GM18517 (cell line): Measurements from ENCODE around the gene CTIF.
"Not testable (repeated sequence)": the region's sequence is repeated elsewhere in the genome, so short reads cannot be mapped to it uniquely, and the experiment has no call there.

Source experiments
- ATAC-seq: cut with Tn5 transposase; IDR thresholded peaks from one replicate; pipeline ENCODE4 v1.9.1; 2021; ENCODE audit warnings: mild to moderate bottlenecking, moderate library complexity; ENCODE audit not compliant: unreplicated experiment

The CTIF gene

DNA sequence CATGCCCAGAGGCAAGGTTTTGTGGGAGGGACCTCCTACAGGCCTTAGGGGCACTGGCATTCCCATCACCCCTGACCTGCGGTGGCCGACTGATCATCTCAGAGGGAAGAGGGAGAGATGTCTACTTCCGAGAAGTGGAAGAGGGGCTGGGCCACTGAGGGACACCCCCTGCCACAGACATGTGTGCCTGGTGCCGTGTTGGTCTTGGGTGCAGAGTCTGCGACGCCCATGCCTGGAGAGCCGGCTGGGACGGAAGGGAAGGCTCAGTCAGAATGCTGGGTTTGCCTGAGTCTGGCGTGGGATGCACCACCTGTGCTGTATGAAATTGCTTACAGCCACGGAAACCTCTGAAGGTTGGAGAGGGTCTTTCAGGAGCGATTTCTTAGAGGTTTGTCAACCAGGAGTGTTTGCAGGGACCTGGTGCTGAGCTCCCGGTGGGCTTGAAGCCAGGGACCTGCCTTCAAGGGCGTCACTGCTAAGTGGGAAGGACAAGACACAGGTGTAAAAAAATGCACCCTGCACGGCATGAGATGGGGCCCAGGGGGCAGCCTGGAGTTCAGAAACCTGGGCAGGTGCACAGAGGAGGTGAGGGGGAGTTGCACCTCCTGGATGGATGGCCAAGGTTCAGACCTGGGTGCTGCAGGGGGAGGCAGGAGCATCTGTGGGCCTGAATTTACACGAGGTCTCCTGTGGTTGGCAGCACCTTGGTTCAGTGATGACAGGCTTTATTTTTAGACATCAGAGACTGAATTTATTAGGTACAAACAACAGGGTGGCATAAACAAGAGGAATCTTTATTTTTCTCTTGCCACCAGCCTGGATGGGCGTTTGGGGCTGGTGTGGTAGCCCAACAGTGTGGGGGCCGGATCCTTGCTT is 100.3 kb downstream of the CTIF start:
- no peak for ATAC-seq

DNA sequence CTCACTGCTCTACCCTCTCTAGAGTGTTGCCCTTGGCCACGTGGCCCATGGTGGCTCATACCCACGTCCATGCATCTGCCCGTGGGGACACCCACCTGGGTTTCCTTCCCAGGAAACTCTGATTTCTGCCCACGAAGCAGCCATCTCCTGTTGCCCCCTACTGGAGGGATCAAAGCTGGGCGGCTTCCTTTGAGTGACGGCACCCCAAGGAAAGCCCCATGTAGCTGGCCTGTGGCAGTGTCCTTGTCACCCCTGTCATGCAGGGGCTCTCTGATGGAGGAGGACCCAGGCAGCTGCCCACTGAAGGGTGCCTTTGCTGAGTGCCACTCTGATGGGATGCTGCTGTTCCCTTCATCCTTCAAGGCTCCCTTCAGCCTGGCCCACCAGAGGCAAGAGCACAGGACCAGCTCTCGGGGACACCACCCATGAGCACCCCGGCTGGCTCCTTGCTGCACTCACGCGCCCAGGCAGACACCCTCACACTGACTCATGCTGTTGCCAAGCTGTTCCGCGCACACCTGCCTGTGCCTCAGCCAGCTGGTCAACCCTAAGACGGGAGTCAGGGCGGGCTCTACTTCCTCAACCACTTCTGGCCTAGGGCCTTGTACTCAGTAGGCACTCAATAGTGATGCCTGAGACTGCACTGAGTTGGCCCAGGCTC is 101.1 kb downstream of the CTIF start:
- ATAC-seq, result no peak

- no peak for ATAC-seq
These were observed 101.9 kb downstream of the CTIF start for GRCh38 chr18:48640566-48641270.

DNA sequence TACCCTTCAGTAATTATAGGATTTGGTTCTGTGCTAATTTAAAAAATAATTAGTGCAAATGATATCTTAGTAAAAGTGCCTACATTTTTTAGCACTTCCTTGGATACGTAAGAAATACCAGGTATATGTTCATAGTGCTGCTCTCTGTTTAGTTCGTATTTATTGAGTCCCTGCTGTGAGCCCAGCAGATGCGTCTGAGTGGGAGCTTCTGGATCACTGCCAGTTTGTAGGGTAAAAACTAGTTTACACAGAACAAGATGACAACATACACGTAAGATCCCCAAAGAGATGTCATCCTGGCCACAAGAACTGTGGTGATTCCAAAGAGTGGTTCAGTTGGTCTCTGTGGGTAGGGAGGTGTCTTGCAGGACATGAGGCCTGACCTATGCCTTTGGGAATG is 103.2 kb downstream of the CTIF start:
- no peak for ATAC-seq

- no peak for ATAC-seq
These were observed 103.7 kb downstream of the CTIF start for GRCh38 chr18:48642503-48642902.

DNA sequence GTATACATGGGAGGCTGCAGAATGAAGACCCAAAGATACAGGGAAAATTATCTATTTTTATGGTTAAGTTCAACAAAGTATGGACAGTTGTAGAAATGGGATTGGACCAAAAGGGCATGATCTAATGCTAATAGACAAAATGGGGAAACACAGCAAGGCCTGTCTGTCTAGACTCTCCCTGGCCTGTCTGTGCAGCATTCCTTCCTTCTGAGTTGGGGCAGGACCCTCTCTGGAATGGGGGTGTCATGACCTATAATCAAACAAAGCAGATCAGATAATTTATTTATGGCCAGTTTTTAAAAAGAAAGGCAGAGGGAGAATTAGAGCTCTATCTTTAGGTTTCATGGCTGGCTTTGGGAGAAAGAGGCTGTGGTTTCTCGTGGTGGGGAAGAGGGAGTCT is 104.4 kb downstream of the CTIF start:
- ATAC-seq, result no peak

- no peak for ATAC-seq
These were observed 105.2 kb downstream of the CTIF start for GRCh38 chr18:48644029-48644428.

DNA sequence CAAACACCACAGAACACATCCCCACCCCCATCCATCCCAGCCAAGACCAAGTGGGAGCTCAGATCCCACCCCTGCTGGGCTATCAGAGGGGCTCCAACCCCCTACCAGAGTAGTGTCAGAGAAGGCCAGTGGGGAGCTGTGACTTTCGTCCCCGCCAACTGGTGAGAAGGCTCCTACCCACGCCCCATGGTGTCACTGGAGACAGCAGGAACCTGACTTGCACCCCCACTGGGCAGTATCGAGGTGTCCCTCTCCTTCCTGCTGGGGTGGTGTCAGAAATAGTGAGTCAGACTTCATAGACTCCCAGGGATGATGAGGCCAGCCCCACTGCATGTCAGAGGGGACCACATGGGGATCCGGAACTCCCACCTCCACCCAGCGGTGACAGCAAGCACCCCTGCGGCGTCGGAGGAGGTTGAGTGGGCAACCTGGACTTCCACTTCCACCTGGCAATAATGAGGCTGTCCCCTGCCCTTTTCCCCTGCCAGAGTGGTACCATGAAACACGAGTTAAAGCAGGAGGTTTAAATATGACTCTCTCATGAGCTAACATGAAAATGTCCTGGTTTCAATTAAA is 106.7 kb downstream of the CTIF start:
- ATAC-seq, result no peak

- ATAC-seq, result no peak
These were observed 108.1 kb downstream of the CTIF start for GRCh38 chr18:48646976-48647375.

DNA sequence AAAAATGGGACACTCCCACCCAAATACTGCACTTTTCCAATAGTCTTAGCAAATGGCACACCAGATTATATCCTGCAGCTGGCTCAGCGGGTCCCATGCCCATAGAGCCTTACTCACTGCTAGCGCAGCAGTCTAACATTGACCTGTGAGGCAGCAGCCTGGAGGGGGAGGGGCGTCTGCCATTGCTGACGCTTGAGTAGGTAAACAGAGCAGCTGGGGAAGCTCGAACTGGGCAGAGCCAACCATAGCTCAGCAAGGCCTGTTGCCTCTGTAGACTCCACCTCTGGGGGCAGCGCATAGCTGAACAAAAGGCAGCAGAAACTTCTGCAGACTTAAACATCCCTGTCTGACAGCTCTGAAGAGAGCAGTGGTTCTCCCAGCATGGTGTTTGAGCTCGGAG is 110.4 kb downstream of the CTIF start:
- ATAC-seq, result no peak

DNA sequence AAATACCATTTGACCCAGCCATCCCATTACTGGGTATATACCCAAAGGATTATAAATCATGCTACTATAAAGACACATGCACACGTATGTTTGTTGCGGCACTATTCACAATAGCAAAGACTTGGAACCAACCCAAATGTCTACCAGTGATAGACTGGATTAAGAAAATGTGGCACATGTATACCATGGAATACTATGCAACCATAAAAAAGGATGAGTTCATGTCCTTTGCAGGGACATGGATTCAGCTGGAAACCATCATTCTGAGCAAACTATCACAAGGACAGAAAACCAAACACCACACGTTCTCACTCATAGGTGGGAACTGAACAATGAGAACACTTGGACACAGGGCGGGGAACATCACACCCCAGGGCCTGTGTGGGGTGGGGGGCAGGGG is 115.8 kb downstream of the CTIF start:
- not testable (repeated sequence) for ATAC-seq

DNA sequence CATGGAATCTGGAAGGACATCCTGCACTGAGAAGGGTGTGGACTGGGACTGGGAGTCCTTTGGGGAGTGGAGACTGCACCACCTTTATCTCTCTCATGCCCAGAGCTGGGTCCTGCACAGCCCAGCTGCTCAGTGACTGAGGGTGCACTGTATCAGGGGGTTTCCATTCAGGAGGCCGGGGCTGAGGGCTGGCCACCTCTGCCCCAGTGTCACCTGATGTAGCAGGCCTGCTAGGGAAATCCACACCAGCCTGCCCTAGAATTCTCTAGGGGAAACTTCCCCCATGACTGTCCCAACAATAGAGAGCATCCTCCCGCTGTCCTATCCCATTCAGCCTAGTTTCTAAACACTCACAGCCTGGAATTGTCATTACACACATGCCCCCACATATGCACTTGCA is 116.7 kb downstream of the CTIF start:
- no peak for ATAC-seq

- no peak for ATAC-seq
These were observed 117.3 kb downstream of the CTIF start for GRCh38 chr18:48656176-48656575.

- ATAC-seq, result no peak
These were observed 117.8 kb downstream of the CTIF start for GRCh38 chr18:48656582-48656981.

GRCh38 chr18:48657447-48658120 is 118.8 kb downstream of the CTIF start:
- no peak for ATAC-seq

- no peak for ATAC-seq
These were observed 119.9 kb downstream of the CTIF start for GRCh38 chr18:48658721-48659120.

DNA sequence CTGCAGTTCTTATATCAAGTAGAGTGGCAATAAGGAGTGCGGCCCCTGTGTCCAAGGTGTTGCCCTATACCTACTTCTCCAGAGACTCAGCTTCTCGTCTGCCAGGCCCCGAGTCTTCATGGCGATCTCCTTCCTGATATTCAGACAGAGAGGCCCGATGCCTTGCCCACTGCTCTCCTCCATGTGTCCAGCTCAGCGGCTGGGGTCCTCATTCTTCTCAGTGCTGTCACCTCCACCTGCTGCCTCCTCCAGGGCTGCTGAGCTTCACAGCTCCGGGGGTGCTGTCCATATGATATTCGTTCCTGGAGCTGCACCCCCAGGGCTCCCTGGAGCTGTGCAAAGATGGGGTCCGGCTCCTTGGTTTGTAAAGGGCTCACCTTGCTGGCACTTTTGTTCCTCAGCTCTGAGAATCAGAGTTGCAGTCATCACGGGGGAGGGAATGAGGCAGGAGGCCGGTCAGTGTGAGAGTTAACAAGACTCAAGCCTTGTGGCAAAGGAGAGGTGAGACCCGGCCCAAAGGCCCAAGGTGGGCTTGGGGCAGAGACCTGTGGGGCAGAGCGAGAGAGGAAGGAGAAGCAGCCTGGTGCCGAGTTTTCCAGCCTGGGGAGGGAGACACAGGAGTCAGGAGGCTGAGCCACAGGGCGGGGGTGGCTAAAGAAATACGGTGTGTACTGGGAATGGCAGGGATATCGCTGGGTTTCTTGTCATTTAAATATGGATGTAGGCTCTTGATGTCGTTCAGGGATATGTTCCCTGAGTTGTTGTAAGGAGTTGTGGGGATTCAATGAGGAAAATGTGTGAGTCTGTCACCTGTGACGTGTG is 120.6 kb downstream of the CTIF start:
- ATAC-seq, result no peak

DNA sequence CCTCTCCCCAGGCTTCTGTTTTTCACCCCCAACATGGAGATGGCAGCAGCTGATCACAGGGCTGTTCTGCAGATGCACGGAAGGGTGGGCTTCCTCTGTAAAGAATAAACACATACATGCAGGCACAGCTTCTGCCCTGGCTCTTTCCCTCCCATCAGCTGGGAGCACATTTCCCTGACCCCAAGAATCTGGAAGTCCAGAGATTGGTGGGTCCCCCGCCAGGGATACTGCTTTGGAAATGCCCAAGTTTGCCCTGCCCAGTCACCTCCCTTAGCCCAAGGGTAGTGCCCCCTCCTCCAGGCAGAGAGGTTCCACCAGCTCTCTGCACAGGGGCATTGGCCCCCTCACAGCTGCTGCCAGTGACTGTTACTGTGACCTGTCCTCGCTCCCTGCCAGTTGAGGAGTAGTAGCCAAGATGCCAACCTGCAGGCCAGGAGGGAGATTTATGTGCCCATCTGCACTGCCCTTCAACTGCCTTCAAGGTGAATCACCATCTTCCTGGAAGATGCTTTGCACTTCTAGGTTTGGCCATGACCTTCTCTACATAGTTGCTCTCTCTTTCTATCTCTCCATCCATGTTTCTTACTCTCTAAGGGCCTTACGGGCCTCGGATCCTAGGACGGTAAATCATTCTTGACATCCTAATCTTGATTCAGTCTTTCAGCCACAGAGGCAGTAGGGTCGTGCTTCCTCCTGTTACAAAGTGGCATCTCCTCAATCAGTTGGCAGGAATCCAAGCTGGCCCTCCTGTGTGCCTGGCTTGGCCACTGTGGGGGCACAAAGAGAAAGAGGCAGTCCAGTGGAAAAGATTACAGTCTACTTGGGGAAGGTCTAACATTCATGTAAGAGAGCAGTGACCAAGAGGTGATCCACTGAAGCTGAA is 121.8 kb downstream of the CTIF start:
- no peak for ATAC-seq

GRCh38 chr18:48661421-48661820 is 122.6 kb downstream of the CTIF start:
- ATAC-seq, result no peak
